ENCODE measurements around the gene POLN. TPM values are rescaled to one million over a fixed set of nuclear protein-coding genes. Genes with fewer than 3 reads are reported as not detected.

Gene POLN
- polyA plus RNA-seq, 2 of the 4 experiments (the other 2 are of a cell fraction), result 2.4 to 2.9 TPM

GRCh38 chr4:2125023-2125422, 116.9 kb downstream of the POLN start:
- ATAC-seq, result no peak
- Histone ChIP-seq H3K4me2 (no peak overlapping the region), H3K4me1 (no peaks in the 10 kb centered on the region), H3K9me3 (no peaks in the 10 kb centered on the region), H3K4me3 (no peak overlapping the region), H3K27ac (no peak overlapping the region)
- CTCF ChIA-PET, result no interaction called here
- no peak for TF ChIP-seq TP53 (CRISPR knock-in tag; IDR thresholded peaks at IDR 0.05)
- TF ChIP-seq MAFK (IDR thresholded peaks at IDR 0.05; ENCODE audit: partially characterized antibody), result no peak
- TF ChIP-seq ZFP36 (IDR thresholded peaks at IDR 0.05; ENCODE audit: borderline replicate concordance, partially characterized antibody), result no peak
- no peak for TF ChIP-seq RNF2 (IDR thresholded peaks at IDR 0.05; ENCODE audit: borderline replicate concordance, low read depth)
- no peak for TF ChIP-seq REST (IDR thresholded peaks at IDR 0.05)
- no peak for TF ChIP-seq FOSB (CRISPR knock-in tag; IDR thresholded peaks at IDR 0.05)
- TF ChIP-seq RCOR1 (IDR thresholded peaks at IDR 0.05; ENCODE audit: low read depth, low read length), result no peak
- no peak for TF ChIP-seq RAD21 (conservative IDR thresholded peaks at IDR 0.05 in 1 of 2, IDR thresholded peaks at IDR 0.05 in 1 of 2)
- TF ChIP-seq NR3C1 (IDR thresholded peaks at IDR 0.05), result no peak
- TF ChIP-seq MAZ (IDR thresholded peaks at IDR 0.05; ENCODE audit: borderline replicate concordance, low read depth, low read length), result no peak
- POLR2A ChIA-PET, result no interaction called here
- no peak for FAIRE-seq
- no peak for DNase-seq (ENCODE audit: low read depth in 1 of 2, low spot score in 1 of 2)
- WGBS (ENCODE audit: missing lambda C conversion rate), result 88% methylated on average over 4 of the region's 4 CpGs

- ChIA-PET POLR2A (no interaction called here), CTCF (no interaction called here)
- no peaks in the 10 kb centered on the region for H3K9me3 ChIP-seq
- H3K4me1 ChIP-seq, result no peaks in the 10 kb centered on the region
- DNase-seq (ENCODE audit: low read depth in 1 of 2, low spot score in 1 of 2) (no peak), FAIRE-seq (no peak), ATAC-seq (no peak)
- no peak for TF ChIP-seq NFE2L2 (conservative IDR thresholded peaks at IDR 0.05; ENCODE audit: low read length)
- TF ChIP-seq ZNF302 (CRISPR knock-in tag; IDR thresholded peaks at IDR 0.05), result no peak
- peak; percentile 81 for TF ChIP-seq MAFK (IDR thresholded peaks at IDR 0.05; ENCODE audit: partially characterized antibody)
- TF ChIP-seq USF2 (IDR thresholded peaks at IDR 0.05), result no peak
- WGBS (ENCODE audit: missing lambda C conversion rate), result 65% methylated on average over 6 of the region's 6 CpGs
- H3K4me3 ChIP-seq, result no peak overlapping the region
- no peak overlapping the region for H3K27ac ChIP-seq
- H3K4me2 ChIP-seq, result no peak overlapping the region
Observed at GRCh38 chr4:2116687-2117400, 125.1 kb downstream of the POLN start.

- DNase-seq (ENCODE audit: low read depth in 1 of 2, low spot score in 1 of 2) (no peak), FAIRE-seq (no peak), ATAC-seq (no peak)
- Histone ChIP-seq H3K4me1 (no peaks in the 10 kb centered on the region), H3K9me3 (peaks cover 15% of the 10 kb centered on the region; the same call in 2 of the 3 replicates), H3K27ac (no peak overlapping the region), H3K4me3 (no peak overlapping the region), H3K4me2 (no peak overlapping the region)
- 83% methylated on average over 1 of the region's 1 CpG for WGBS (ENCODE audit: missing lambda C conversion rate)
- POLR2A ChIA-PET, result no interaction called here
- CTCF ChIA-PET, result no interaction called here
- no peak for TF ChIP-seq ZSCAN20 (CRISPR knock-in tag; IDR thresholded peaks at IDR 0.05)
- no peak for TF ChIP-seq ZFP36 (IDR thresholded peaks at IDR 0.05; ENCODE audit: borderline replicate concordance, partially characterized antibody)
- no peak for TF ChIP-seq CTCF (IDR thresholded peaks at IDR 0.05)
Observed at GRCh38 chr4:2105559-2105958, 136.4 kb downstream of the POLN start.
